Cerebellar nuclear complex (tissue), 1 donor: ENCODE measurements around the gene DCDC2B.

Experiments
- DNase-seq, 2 experiments: peaks; one replicate each; lab custom pipeline; 2025; lab: John Stamatoyannopoulos, UW

DCDC2B gene

GRCh38 chr1:32195972-32196823 lies 12.7 kb upstream of the DCDC2B start:
- DNase-seq, result no peak

- DNase-seq, result no peak
These were observed 11.8 kb upstream of the DCDC2B start for GRCh38 chr1:32197074-32197473.

- DNase-seq, result no peak
These were observed 11.1 kb upstream of the DCDC2B start for GRCh38 chr1:32197837-32198236.

DNA sequence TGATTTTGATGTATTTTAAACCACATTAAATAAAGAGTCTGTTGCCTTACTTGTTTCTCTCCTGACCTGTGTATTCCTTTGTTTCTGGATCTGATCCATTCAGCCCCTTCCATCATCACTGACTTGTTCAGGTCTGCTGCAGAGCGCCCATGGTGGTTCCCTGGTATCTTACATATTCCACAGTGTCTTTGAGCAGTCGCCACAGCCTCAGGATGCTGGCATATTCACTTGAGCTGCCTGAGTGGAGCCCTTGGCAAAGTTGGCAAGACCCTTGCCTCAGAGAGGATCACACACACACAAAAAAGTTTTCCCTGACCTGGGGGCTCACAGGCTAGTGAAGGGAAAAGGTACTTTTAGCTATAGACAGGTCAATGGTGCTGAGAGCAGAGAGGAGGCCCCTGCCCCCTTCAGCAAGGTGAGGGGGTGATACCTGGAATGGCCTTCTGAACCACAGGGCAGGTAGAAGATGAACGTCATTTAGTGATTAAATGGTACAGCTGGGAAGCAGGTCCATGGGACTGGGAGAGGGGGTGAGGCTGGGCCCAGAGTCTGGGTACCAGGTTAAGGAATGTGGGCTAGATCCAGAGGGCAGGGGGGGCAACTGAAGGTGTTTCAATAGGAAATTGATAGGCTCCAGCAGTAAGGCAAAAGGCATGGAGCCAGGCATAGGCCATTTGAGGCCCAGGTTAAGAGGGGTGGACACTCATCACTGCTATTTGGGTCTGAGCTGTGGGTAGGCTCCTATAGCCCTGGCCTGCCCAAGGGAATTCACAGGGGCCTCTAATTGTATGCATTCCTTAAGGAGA lies 10.4 kb upstream of the DCDC2B start:
- no peak for DNase-seq

- DNase-seq, result no peak
These were observed 9.7 kb upstream of the DCDC2B start for GRCh38 chr1:32199043-32199716.

GRCh38 chr1:32199717-32200072 lies 9.2 kb upstream of the DCDC2B start:
- peak; percentile 35 to 75 for DNase-seq

GRCh38 chr1:32200226-32201010 lies 8.5 kb upstream of the DCDC2B start, which contains the start of gene CCDC28B:
Gene CCDC28B (plus strand): TSS chr1:32200595. CDS start chr1:32201936, 1,341 bp downstream.
- DNase-seq, result peak in 1 of 2 experiments; percentile 45

DNA sequence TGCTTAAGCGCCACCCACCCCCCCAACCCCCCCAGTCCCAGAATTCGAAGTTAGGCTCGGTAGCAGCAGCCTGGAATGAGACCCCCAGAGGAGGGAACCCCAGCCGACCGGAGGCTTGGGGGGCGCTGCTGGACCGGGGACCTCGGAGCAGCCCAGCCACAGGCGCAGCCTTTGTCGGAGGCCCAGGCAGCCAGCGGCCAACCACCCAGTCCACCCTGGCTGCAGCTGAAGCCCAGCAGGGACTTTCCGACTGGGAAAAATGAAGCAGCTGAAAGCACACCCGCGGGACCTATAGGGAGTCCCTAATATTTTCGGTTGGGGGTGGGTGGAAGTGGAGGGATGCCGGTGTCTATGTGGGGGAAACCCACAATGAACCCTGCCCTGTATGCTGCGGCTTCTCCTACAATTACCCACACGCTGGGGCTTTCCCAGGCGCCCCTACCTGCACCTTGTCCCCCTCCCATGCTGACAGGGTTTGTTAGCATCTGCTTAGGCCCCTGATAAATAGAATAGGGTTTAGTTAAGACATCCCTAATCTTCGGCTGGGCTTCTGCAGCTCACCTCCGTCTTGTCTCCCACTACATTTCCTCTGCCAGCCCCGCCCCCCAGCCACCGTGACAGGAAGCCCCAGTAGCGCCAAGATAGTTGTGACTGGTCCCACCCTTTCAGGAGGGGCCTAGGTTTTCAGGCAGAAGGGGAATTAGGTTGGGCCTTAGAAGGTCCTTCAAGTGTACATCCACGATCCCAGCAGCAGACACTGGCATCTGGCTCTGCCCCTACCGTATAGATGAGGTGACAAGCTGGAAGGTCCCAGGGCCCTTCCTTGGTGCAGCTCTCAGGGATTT lies 7.7 kb upstream of the DCDC2B start:
- DNase-seq, result no peak

DNA sequence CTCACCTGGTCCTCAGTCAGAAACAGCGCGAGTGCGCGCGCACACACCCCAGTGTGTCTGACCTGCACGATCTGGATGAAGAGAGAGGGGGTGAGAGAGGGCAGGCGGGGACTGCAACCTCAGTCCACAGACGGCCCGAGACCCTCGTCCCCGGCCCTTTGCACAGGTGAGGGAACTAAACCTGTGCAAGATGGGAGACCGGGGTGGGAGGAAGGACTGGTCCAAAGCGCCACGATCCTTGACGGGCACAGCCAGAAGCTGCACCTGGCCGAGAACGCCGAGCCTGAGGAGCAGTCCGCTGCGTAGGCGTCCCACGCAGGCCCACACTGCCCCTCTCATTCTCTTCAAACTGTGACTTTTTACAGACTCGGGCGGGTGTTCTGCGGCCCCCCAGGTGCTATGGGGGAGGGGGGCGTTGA lies 3.9 kb upstream of the DCDC2B start:
- no peak for DNase-seq

DNA sequence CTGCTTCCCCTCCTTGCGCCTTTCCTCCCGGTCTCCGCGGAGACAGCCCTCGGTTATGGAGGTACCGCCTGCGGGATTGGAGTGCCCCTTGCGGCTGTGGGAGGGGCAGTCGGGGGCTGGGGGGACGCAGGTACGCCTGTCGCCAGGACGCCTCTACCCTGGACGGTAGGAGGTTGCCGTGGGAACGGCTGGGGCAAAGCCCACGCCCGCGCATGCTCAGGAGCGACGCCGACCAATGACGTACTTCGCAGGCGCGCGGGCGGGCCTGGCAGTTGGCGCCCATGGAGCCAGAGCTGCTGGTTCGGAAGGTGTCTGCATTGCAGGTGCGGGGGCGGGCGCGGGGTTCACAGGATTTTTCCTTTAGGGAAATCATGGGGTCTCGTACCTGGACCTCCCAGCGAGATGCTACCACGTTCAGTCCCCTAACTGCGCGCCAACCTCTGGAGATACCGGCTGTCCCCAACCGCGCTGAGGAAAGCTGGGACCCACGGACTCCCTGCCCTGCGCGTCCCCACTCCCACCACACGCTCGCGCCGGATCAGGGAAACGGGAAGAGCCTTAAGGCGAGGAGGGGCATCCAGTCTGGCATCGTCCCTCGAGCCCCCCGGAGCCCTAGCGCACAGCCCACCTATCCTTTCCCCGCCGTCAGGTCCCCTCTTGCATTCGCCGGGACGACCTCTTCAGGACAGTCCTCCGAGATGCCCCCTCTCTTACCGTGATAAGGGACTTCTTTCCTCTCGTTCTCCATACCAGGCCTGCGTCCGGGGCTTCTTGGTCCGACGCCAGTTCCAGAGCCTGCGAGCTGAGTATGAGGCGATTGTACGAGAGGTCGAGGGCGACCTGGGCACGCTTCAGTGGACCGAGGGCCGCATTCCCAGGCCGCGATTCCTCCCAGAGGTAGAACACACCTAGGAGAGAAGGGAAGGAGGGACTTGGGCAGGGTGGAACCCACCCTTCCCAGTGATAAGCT lies 3.2 kb upstream of the DCDC2B start, which contains the start of gene IQCC:
TSS of gene IQCC (plus strand) at position 271 of the 970 bp plus-strand sequence. CDS start at position 282, 11 bp downstream.
- peak; percentile 32 to 63 for DNase-seq

GRCh38 chr1:32208469-32208868 lies 420 bp upstream of the DCDC2B start:
- DNase-seq, result no peak

- no peak for DNase-seq
These were observed 7.0 kb downstream of the DCDC2B start for GRCh38 chr1:32215629-32216480.

GRCh38 chr1:32216566-32216965 lies 7.7 kb downstream of the DCDC2B start:
- no peak for DNase-seq

DNA sequence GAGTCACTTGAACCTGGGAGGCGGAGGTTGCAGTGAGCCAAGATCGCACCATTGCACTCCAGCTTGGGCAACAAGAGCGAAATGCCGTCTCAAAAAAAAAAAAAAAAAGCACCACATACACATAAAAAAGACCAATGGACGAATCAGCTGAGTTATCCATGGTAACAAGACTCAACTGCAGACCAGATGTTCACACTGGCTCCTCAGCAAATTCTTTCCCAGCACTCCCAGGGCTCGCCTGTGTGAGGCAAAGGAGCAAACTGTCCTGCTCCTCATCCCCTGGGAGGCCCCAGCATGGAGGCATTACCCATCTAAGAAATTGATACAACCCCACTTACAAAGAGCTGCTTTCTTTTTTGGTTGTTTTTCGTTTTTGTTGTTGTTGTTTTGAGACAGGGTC lies 10.1 kb downstream of the DCDC2B start:
- DNase-seq, result no peak

- DNase-seq, result no peak
These were observed 12.1 kb downstream of the DCDC2B start for GRCh38 chr1:32220746-32221580.

GRCh38 chr1:32221581-32221979 lies 12.7 kb downstream of the DCDC2B start:
- no peak for DNase-seq

GRCh38 chr1:32221980-32222755 lies 13.3 kb downstream of the DCDC2B start, which contains the start of the genes EIF3I and TMEM234:
Gene EIF3I (plus strand): TSS chr1:32222407. CDS start chr1:32222442, 35 bp downstream.
Gene TMEM234 (minus strand): TSS chr1:32222353. CDS start chr1:32222322, 31 bp downstream.
- peak; percentile 19 to 81 for DNase-seq
